NCI-H526 treated with DMSO at 0.1 percent for 48 hours (cell line): ENCODE measurements around the gene KCNV2.
"Not testable (repeated sequence)": the region's sequence is repeated elsewhere in the genome, so short reads cannot be mapped to it uniquely, and the experiment has no call there.

ENCODE experiments used
- DNase-seq: peaks from one replicate; lab custom pipeline; 2025; lab: John Stamatoyannopoulos, UW

Gene KCNV2

GRCh38 chr9:2717385-2717784 is at the start of gene KCNV2:
TSS of gene KCNV2 (plus strand) at chr9:2717510. CDS start at chr9:2717740, 230 bp downstream.
- DNase-seq: no peak

- DNase-seq: no peak
Measured at GRCh38 chr9:2673161-2673560, 44.1 kb upstream of the KCNV2 start.

GRCh38 chr9:2674141-2674824 is 43.0 kb upstream of the KCNV2 start:
- no peak for DNase-seq

- DNase-seq: no peak
Measured at GRCh38 chr9:2675834-2676233, 41.5 kb upstream of the KCNV2 start.

GRCh38 chr9:2676466-2676865 is 40.8 kb upstream of the KCNV2 start:
- no peak for DNase-seq

GRCh38 chr9:2677915-2678889 is 39.1 kb upstream of the KCNV2 start:
- DNase-seq: no peak

- no peak for DNase-seq
Measured at GRCh38 chr9:2679011-2679410, 38.3 kb upstream of the KCNV2 start.

GRCh38 chr9:2681981-2682380 is 35.3 kb upstream of the KCNV2 start:
- DNase-seq: no peak

GRCh38 chr9:2686911-2687310 is 30.4 kb upstream of the KCNV2 start:
- no peak for DNase-seq

GRCh38 chr9:2688636-2689035 is 28.7 kb upstream of the KCNV2 start:
- no peak for DNase-seq

GRCh38 chr9:2691212-2691611 is 26.1 kb upstream of the KCNV2 start:
- no peak for DNase-seq

GRCh38 chr9:2691626-2692025 is 25.7 kb upstream of the KCNV2 start:
- DNase-seq: no peak

GRCh38 chr9:2693056-2693455 is 24.3 kb upstream of the KCNV2 start:
- no peak for DNase-seq

GRCh38 chr9:2697492-2697891 is 19.8 kb upstream of the KCNV2 start:
- DNase-seq: no peak

- DNase-seq: no peak
Measured at GRCh38 chr9:2700398-2700797, 16.9 kb upstream of the KCNV2 start.

- no peak for DNase-seq
Measured at GRCh38 chr9:2700909-2701550, 16.3 kb upstream of the KCNV2 start.

GRCh38 chr9:2704504-2704903 is 12.8 kb upstream of the KCNV2 start:
- DNase-seq: no peak

GRCh38 chr9:2707256-2707655 is 10.1 kb upstream of the KCNV2 start:
- DNase-seq: not testable (repeated sequence)

GRCh38 chr9:2709645-2710101 is 7.6 kb upstream of the KCNV2 start:
- peak; percentile 65 for DNase-seq

GRCh38 chr9:2711716-2712115 is 5.6 kb upstream of the KCNV2 start:
- no peak for DNase-seq

GRCh38 chr9:2718001-2718697 is 839 bp downstream of the KCNV2 start:
- DNase-seq: no peak

- no peak for DNase-seq
Measured at GRCh38 chr9:2718698-2719033, 1.4 kb downstream of the KCNV2 start.
